Effector memory CD8-positive, alpha-beta T cell (primary cell): ENCODE measurements around the gene INKA1.
A peak's percentile ranks its signal among the peaks of the same experiment; 100 is the strongest.

Source experiments
- ATAC-seq: fragments of 150-1000 bp; cut with Tn5 transposase; replicated peaks from 2 replicates; pipeline ENCODE4 v1.10.0; 2021; ENCODE audit warnings: mild to moderate bottlenecking, moderate library complexity
- DNase-seq, 3 experiments: peaks; one replicate each; pipeline ENCODE4 v3.0.0; 2021
- H3K27ac Mint-ChIP-seq, 2 donors: one replicate each; pipeline ENCODE4 v1.8.0; 2022; ENCODE audit warnings: mild to moderate bottlenecking in 2 of 2, mixed read lengths in 2 of 2, moderate library complexity in 2 of 2
- H3K27me3 Mint-ChIP-seq, 2 donors: one replicate each; pipeline ENCODE4 v1.8.0; 2022; ENCODE audit warnings: mixed read lengths in 2 of 2
- H3K36me3 Mint-ChIP-seq: one replicate; pipeline ENCODE4 v1.8.0; 2022; ENCODE audit warnings: mild to moderate bottlenecking, moderate library complexity, mixed read lengths; ENCODE audit not compliant: insufficient read depth
- H3K4me1 Mint-ChIP-seq, 2 donors: one replicate each; pipeline ENCODE4 v1.8.0; 2022; ENCODE audit warnings: low read depth in 2 of 2, mixed read lengths in 2 of 2
- H3K4me3 Mint-ChIP-seq, 2 donors: one replicate each; pipeline ENCODE4 v1.8.0; 2022; ENCODE audit warnings: mild to moderate bottlenecking in 2 of 2, mixed read lengths in 2 of 2, moderate library complexity in 2 of 2
- H3K9me3 Mint-ChIP-seq, 2 donors: one replicate each; pipeline ENCODE4 v1.8.0; 2022; ENCODE audit warnings: mixed read lengths in 2 of 2

INKA1 gene

DNA sequence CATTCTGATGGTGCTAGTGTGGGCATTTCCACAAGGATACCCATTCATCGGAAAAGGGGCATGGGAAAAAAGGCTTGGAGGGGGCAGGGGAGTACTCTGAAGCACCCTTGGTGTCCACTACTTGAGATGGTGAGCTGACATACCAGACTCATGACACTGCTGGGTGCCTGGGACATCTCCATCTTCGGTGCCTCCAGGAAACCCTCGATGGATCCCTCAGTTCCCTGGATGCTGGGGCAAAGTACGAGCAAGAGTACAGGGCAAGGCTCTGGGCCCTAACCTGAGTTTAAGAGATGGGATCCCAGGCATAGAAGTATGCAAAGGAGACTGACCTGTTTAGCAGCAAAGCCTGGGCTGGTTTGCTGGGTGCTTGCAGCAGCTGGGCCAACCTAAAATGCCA, 11.5 kb upstream of the INKA1 start:
- Mint-ChIP-seq H3K9me3 (no peaks in the 10 kb centered on the region), H3K4me1 (peaks cover 6 to 13% of the 10 kb centered on the region in 2 donors), H3K27me3 (no peaks in the 10 kb centered on the region), H3K4me3 (no peak overlapping the region), H3K27ac (no peak overlapping the region), H3K36me3 (peaks cover 12% of the 10 kb centered on the region)
- ATAC-seq (no peak), DNase-seq (no peak)

DNA sequence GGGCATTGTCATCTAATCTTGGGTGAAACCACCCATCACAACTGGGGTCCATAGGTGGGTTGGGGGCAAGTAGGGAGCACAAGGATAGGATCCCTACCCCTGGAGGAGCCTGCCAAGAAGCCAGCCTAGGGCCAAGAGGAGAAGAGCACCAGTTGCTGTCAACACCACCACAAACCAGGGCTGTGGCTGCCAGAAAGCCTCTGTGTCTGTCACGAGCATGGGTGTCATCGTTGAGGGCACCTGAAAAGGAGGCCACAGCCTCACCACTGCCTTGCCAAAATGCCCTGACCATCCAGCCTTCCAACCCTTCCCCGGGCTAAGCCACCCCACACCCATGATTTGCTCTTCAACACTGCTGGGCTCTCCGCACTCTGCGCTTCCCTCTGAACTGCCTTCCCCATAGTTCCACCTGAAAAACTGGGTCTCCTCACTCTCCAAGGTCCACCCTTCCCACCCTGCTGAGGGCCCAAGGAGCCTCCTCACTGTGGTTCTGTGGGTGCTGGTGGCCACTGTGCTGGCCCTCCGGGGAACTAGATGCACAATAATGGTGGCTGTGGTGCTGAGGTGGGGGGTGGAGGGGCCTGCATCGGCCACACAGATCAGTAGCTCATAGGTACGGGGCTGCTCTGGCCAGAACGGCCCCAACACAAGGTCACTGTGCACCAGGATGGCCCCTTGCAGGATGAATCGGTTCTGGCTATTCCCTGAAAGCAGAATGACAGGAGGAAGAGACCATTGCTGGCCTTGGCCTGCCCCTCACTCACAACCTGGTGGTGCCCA, 10.5 kb upstream of the INKA1 start:
- Mint-ChIP-seq H3K27me3 (no peaks in the 10 kb centered on the region), H3K4me3 (no peak overlapping the region), H3K4me1 (peaks cover 0 to 5% of the 10 kb centered on the region in 2 donors), H3K9me3 (no peaks in the 10 kb centered on the region), H3K36me3 (peaks cover 10% of the 10 kb centered on the region), H3K27ac (no peak overlapping the region)
- ATAC-seq (no peak), DNase-seq (no peak)

GRCh38 chr3:49793486-49794085, 9.5 kb upstream of the INKA1 start:
- no peaks in the 10 kb centered on the region for H3K9me3 Mint-ChIP-seq
- no peak for ATAC-seq
- H3K27ac Mint-ChIP-seq: peak overlapping the region in 1 of 2 donors; percentile 20
- H3K4me3 Mint-ChIP-seq: no peak overlapping the region
- peaks cover 10% of the 10 kb centered on the region for H3K36me3 Mint-ChIP-seq
- DNase-seq: no peak
- H3K4me1 Mint-ChIP-seq: peaks cover 0 to 5% of the 10 kb centered on the region in 2 donors
- no peaks in the 10 kb centered on the region for H3K27me3 Mint-ChIP-seq

- DNase-seq (no peak), ATAC-seq (no peak)
- Mint-ChIP-seq H3K4me3 (no peak overlapping the region), H3K36me3 (peaks cover 10% of the 10 kb centered on the region), H3K9me3 (no peaks in the 10 kb centered on the region), H3K4me1 (peaks cover 0 to 5% of the 10 kb centered on the region in 2 donors), H3K27me3 (no peaks in the 10 kb centered on the region), H3K27ac (no peak overlapping the region)
Observed at GRCh38 chr3:49794431-49794830, 8.6 kb upstream of the INKA1 start.

- H3K4me3 Mint-ChIP-seq: no peak overlapping the region
- H3K4me1 Mint-ChIP-seq: peaks cover 0 to 2% of the 10 kb centered on the region in 2 donors
- H3K27me3 Mint-ChIP-seq: no peaks in the 10 kb centered on the region
- H3K36me3 Mint-ChIP-seq: peaks cover 5% of the 10 kb centered on the region
- DNase-seq: no peak
- ATAC-seq: no peak
- H3K27ac Mint-ChIP-seq: peak overlapping the region in 1 of 2 donors; percentile 23
- H3K9me3 Mint-ChIP-seq: no peaks in the 10 kb centered on the region
Observed at GRCh38 chr3:49794926-49795905, 7.8 kb upstream of the INKA1 start.

- Mint-ChIP-seq H3K27ac (peak overlapping the region in 1 of 2 donors; percentile 13), H3K36me3 (peaks cover 3% of the 10 kb centered on the region), H3K9me3 (no peaks in the 10 kb centered on the region), H3K4me1 (peaks cover 11% of the 10 kb centered on the region in 2 donors), H3K27me3 (no peaks in the 10 kb centered on the region), H3K4me3 (no peak overlapping the region)
- ATAC-seq (no peak), DNase-seq (no peak)
Observed at GRCh38 chr3:49799105-49799504, 4.0 kb upstream of the INKA1 start.

GRCh38 chr3:49799761-49800160, 3.3 kb upstream of the INKA1 start, which contains the start of gene CDHR4:
Gene CDHR4, minus strand, starts transcription at chr3:49799873. Its CDS starts 61 bp downstream, at chr3:49799812.
- peaks cover 11 to 12% of the 10 kb centered on the region in 2 donors for H3K4me1 Mint-ChIP-seq
- no peaks in the 10 kb centered on the region for H3K27me3 Mint-ChIP-seq
- DNase-seq: no peak

DNA sequence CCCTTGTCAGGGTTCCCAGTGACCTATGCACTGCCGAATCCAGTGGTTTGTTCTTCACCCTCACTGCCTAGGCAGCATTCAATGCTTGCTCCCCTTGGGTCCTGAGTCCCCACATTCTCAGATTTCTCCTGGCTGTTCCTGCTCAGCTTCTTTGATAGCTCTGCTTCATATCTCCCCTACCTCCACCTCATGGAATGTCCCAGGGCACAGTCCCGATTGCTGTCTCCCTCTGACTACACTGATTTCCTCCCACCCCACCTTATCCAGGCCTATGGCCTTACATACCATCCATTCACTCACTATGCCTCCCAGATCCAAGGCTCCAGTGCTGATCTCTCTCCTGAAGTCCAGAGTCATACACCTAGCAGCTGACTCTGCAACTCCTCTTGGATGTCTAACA, 1.9 kb upstream of the INKA1 start:
- peaks cover 3% of the 10 kb centered on the region for H3K36me3 Mint-ChIP-seq
- no peaks in the 10 kb centered on the region for H3K9me3 Mint-ChIP-seq
- no peaks in the 10 kb centered on the region for H3K27me3 Mint-ChIP-seq
- ATAC-seq: no peak
- no peak overlapping the region for H3K27ac Mint-ChIP-seq
- H3K4me3 Mint-ChIP-seq: peak overlapping the region in 1 of 2 donors; percentile 82
- H3K4me1 Mint-ChIP-seq: peaks cover 16 to 18% of the 10 kb centered on the region in 2 donors
- DNase-seq: no peak

More at GRCh38 chr3:49799761-49800160, 3.3 kb upstream of the INKA1 start, which contains the start of gene CDHR4:
- Mint-ChIP-seq H3K27ac (peak within 1 kb of the TSS in 1 of 2 donors; percentile 13), H3K9me3 (no peaks in the 10 kb centered on the region), H3K4me3 (no peak within 1 kb of the TSS), H3K36me3 (peaks cover 3% of the 10 kb centered on the region)
- ATAC-seq: no peak

- DNase-seq (peak; percentile 32 to 40 (median 34)), ATAC-seq (peak; percentile 21)
- H3K27me3 Mint-ChIP-seq: no peaks in the 10 kb centered on the region
- H3K27ac Mint-ChIP-seq: peak overlapping the region in 1 of 2 donors; percentile 92
- no peaks in the 10 kb centered on the region for H3K9me3 Mint-ChIP-seq
- peak overlapping the region; percentile 77 to 82 for H3K4me3 Mint-ChIP-seq
- H3K4me1 Mint-ChIP-seq: peaks cover 22% of the 10 kb centered on the region in 2 donors
- H3K36me3 Mint-ChIP-seq: peaks cover 3% of the 10 kb centered on the region
Observed at GRCh38 chr3:49803465-49804140, 542 bp downstream of the INKA1 start.

DNA sequence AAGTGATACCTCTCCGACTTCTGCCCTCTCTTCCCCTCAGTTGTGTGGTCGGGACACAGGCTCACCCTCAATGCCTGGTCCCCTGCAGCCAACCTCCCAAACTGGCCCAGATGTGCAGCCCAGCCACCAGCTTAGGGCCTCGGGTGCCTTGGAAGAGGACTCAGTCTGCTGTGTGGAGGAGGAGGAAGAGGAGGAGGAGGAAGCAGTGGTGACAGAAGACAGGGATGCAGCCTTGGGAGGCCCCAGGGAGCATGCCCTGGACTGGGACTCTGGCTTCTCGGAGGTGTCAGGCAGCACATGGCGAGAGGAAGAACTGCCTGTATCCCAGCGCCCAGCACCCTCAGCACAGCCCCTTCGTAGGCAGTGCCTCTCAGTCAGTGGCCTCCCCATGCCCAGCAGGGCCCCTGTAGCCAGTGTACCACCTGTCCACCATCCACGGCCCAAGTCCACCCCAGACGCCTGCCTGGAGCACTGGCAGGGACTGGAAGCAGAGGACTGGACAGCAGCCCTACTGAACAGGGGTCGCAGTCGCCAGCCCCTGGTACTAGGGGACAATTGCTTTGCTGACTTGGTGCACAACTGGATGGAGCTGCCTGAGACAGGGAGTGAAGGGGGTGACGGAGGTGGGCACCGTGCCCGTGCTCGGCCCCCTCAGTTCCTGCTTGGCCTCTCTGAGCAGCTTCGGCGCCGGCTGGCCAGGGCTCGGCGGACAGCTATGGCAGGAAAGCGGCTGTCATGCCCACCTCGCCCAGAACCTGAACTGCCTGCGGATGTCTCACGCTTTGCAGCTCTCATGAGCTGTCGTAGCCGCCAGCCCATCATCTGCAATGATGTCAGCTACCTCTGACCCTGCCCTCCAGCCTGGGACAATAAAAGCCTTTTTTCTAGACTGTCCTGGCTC, 1.3 kb downstream of the INKA1 start:
- Mint-ChIP-seq H3K4me1 (peaks cover 22% of the 10 kb centered on the region in 2 donors), H3K27me3 (no peaks in the 10 kb centered on the region), H3K9me3 (no peaks in the 10 kb centered on the region), H3K4me3 (peak overlapping the region; percentile 77 to 82), H3K27ac (peak overlapping the region in 1 of 2 donors; percentile 65), H3K36me3 (peaks cover 3% of the 10 kb centered on the region)
- DNase-seq: no peak
- ATAC-seq: no peak

DNA sequence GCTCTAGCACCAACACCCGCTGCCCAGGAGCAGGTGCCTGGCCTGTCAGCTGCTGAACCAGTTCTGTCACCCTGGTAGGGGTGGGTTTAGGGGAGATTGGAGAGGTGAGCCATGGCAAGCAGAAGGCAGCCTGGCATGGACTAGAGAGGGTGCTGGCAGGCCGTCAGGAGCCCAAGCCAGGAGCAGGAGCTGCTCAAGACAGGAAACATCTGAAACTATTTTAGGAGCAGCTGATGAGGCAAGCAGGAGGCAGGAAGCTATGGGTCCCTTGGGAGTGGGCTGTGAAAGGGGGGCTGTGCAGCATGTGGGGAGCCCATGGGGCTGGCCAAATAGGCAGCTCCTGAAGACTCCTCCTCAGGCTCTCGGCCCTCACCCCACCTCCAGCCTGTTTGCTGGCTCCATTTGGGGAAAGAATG, 2.3 kb downstream of the INKA1 start:
- Mint-ChIP-seq H3K27ac (peak overlapping the region; percentile 65 to 91), H3K4me3 (peak overlapping the region; percentile 11 to 21), H3K27me3 (no peaks in the 10 kb centered on the region), H3K36me3 (peaks cover 3% of the 10 kb centered on the region), H3K4me1 (peaks cover 22 to 25% of the 10 kb centered on the region in 2 donors), H3K9me3 (no peaks in the 10 kb centered on the region)
- DNase-seq: no peak
- no peak for ATAC-seq
